Left lobe of liver (tissue), 2 donors: ENCODE measurements around the gene RGS17. TPM values are rescaled to one million over a fixed set of nuclear protein-coding genes. Genes with fewer than 3 reads are reported as not detected.
"Not testable (repeated sequence)": the region's sequence is repeated elsewhere in the genome, so short reads cannot be mapped to it uniquely, and the experiment has no call there.

Experiments used
- ATAC-seq: fragments of 200-7000 bp; cut with Tn5 transposase; one replicate; pipeline ENCODE4 v1.9.1; 2020; ENCODE audit warnings: mild to moderate bottlenecking, moderate library complexity
- DNase-seq: peaks from one replicate; pipeline ENCODE4 v3.0.0-alpha.2; 2020; ENCODE audit warnings: low spot score
- total RNA-seq: library from RNA; stranded (reverse); gene quantifications from one replicate; pipeline ENCODE4 v1.2.1, GENCODE V29; 2021
- donor health status: DM: no; HTN: no; CAD: no; lungs with moderate emphysema.
- donor health status: DM: no; HTN: yes; CAD: no.

RGS17 gene, protein sequence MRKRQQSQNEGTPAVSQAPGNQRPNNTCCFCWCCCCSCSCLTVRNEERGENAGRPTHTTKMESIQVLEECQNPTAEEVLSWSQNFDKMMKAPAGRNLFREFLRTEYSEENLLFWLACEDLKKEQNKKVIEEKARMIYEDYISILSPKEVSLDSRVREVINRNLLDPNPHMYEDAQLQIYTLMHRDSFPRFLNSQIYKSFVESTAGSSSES
- not detected for total RNA-seq

DNA sequence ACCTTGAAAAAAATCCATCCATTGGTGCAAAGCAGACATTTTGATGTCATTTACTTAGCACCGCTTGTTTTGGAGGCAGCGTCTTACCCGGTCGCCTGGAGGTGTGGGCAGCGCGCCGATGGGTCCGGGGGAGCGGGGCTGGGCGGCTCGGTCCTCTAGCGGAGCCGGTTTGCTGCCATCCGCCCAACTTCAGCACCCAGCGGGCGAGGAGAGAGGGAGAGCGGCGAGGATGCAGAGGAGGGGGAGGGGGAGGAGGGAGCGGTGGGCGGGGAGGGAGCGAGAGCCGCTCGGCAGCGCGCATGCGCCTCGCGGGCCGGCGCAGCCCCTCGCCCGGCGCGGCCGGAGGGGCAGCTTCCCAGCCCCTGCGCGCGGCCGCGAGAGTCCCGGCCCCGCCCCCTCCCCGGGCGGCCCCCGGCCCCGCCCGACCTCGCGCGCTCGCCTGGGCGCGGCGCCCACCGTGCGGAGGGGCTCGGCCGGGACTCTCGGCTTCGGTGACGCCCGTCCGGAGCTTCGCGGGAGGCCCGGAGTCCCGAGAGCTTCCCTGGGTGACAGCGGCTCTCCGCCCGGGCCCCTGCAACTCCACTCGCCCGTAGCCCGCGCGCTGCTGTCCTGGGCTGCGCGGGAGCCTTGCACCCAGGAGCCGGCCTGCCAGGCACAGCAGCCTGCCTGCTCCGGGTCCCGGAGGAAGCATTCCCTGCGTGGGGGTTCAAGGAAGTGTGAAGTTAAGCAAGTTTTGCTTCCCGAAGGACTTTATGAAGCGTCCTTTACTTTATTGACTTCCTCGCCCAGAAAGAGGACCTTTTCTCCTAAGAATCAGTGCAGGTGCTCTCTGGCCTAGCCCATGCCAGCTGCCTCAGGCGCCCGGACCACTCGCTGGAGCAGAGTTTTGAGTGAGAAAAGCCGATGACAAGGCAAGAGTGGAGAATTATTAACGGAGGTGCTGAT, at the start of gene RGS17:
TSS of gene RGS17 (minus strand) at position 246 of the 945 bp plus-strand sequence. CDS start 87,264 bp downstream, outside the sequence.
- DNase-seq: no peak
- peak; percentile 53 for ATAC-seq

DNA sequence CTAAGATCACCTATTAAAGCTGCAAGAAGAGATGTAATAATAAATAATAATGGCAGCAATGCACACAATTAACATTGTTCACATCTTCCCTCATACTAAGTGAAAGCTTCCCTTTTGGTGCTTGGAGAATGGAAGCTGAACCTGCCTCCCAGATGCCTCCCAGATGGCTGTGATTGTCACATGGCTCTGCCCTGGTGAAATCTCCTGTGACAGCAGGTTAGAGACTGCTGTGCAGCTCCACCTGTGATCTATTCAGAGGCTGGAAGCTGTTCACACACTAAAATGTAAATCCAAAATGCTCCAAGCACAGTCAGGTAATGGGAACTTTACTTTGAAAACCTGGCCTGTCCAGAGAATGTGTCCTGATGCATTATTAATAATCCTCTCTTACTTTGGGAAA, 41.7 kb upstream of the RGS17 start:
- DNase-seq (no peak), ATAC-seq (no peak)

DNA sequence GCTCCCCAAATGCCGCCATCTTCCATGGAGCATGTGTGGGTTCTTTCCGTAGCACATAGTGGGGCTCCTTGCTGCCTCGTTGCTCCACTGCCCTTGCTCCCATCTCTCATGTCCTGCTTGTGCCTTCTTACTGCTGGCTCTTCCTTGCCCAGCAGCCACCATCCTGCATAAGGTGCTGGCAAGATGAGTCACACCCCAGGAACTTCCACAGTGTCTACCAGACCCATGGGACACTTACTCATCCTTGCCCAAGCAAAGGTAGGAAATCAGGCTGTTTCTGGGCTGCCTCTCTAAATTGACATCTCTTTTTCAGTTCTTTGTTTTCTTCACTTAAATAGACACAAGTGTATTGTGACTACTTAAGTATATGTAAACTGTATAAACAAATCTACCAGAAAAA, 39.4 kb upstream of the RGS17 start:
- DNase-seq: no peak
- no peak for ATAC-seq

DNA sequence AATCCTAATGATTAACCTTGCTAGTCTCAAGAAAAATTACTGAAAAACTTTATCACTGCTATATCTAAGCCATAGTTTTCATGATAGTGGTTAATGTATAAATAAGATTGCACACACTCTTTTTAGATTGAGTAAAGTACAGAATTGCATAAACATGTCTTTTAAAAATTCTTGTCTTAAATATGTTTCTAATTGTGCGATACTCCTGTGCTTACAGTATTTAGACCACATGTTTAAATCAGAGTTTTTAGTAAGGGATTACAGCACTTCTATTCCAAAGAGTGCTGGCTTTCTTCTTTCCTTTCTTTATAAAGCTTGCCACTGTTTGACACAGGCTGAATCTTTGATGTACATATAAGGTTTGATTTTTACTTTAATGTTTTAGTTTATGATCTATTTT, 36.8 kb upstream of the RGS17 start:
- no peak for ATAC-seq
- no peak for DNase-seq

DNA sequence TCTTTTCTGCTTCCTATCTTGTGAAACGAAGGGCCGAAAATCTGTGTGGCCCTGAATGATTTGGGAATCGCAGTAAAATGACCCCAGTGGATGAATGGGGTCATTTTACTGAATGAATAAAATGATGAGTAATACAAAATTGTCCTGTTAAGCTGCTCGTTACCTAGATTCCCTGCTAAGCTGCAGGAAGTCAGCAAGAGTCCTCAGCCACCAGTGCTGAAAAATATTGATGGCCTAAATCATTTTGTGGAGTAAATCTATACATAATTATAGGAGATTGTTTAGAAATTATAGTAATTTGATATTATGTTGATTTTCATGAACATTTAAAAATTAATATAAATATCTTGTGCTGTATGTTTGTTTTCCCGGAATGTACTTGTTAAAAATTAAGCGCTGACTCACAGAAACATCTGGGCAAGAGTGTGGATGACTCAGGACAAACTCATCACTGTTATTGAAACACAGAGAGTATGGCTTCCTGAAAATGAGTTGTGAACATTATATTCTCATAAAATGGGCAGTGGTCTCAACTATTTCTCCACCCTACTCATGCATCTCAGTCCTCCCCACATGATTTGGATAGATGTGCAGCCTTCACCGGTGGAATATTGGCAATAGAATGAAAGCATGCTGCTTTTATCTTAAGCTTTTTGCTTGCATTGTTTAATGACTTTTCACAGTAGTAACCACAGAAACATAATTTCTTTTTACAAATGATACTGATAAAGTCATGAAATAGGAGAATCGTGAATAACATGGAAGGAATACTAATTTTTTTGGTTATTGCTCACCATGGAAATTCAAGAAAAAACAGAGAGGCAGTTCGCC, 36.2 kb upstream of the RGS17 start:
- no peak for ATAC-seq

DNA sequence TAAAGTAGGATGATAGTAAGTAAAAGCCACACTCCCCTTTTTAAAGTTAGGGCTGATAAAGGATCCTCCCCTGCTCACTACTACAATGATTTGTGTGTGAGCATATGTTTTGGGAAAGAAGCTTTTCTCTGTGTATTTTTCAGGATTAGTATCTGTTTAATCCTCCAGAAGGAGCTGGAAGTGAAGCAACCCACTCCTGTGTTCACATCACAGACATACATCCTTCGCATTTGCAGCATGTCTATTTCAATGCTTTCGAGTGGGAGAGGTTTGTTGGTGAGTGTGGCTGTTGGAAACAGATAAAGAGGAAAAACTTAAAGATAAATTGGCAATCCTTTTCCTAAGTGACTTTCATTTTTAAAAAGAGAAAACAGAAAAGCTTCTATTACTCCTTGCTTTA, 31.6 kb upstream of the RGS17 start:
- ATAC-seq (no peak), DNase-seq (no peak)

More for the DNA sequence above, 36.2 kb upstream of the RGS17 start:
- no peak for DNase-seq

DNA sequence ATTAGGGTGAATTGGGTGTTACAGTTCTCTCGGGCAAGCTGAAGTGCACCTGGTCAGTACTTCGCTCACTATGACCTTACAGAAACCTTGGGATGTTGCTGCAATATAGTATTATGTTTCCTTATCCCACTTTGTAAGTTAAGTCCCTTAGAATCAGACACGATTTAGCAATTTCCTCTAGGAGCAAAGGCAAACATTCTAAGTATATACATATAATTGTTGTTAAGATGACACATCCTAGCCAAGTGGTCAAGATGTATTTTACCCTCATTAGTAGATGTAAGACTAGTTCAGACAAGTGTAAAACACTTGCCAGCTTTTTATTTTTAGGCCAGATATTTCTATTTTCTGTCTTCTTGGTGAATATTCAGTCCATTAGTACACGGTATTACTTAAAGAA, 31.1 kb upstream of the RGS17 start:
- DNase-seq (no peak), ATAC-seq (no peak)

DNA sequence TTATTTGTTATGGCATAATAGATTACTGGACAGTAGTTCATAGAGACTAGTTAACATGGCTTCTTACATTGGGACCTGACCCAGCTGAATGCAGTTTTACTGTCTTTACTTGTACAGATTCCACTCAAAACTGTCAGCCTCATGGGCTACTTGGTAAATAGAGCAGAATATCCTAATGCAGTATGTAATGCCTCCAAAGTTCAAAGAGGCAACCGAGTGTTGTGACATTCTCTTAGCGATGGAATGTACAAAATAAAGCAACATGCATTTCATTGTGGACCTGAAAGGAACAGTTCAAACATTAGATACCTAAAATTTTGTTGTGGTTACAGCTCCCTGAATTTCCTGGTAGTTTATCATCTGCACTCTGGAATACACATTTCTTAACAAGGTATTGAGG, 29.1 kb upstream of the RGS17 start:
- DNase-seq: no peak
- no peak for ATAC-seq

DNA sequence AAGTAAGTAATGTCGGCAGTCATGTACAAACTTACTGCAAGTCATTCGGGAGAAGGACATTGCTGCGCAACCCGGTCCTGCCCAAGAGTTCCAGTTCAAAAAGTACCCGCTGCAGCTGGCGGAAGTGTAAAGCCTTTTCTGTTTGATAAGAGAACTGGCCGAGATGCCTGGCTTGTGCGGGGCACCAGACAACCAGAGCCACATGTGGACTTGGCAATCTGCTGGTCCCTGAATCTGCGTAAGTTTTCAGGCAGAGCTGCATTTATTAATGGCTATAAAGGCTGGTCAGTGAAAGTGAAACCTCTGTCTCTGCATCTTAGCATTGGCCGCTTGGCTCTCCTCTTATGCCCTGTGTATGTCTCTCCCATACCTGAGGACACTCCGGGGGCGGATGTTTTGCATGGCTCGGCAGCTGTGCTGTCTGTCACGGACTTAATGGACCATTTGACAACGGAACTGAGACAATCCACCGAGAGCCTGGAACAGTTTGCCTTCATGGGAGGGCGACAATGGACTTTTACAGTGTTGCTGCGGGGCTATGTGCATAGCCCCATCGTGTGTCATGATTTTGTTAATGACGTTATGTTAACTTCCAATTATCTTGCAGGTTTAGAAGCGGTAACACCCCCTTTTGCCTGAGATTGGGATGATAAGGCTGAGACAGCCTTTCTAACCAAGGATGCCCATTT, 19.8 kb upstream of the RGS17 start:
- DNase-seq (no peak), ATAC-seq (no peak)

DNA sequence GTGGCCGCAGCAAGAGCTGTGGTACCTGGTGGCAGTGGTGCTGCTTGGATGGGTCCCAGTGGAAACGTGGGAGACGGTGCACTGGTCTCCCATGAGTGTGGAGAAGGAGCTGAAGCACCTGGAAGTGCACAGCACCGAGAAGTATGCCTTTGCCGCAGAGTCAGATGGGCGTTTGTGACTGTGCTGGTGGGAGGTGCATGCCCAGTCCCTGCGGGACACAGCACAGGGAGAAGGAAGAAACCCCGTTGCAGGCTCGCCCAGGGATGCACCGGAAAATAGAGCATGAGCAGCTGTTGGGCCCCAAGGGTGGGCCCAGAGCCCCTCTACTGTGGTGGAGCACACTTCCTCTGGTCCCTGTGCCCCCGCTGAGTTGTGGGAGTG, 19.3 kb upstream of the RGS17 start:
- ATAC-seq (no peak), DNase-seq (no peak)

DNA sequence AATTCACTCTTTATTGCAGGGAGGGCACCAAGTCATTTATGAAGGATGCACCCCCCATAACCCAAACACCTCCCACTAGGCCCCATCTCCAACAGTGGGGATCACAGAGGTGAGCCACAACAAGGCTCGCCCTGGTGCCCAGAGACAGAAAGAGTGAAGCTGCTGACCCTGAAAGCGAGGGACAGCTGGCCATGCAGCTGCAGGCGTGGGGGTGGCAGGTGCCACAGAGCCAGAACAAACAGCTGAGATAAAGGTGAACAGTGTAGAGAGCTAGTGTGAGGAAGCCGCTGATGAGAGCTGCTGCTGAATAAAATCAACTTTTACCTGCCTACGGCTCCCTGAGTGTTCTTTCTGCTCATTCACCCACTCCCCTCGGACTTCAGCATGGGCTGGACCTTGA, 18.8 kb upstream of the RGS17 start:
- DNase-seq (no peak), ATAC-seq (no peak)

DNA sequence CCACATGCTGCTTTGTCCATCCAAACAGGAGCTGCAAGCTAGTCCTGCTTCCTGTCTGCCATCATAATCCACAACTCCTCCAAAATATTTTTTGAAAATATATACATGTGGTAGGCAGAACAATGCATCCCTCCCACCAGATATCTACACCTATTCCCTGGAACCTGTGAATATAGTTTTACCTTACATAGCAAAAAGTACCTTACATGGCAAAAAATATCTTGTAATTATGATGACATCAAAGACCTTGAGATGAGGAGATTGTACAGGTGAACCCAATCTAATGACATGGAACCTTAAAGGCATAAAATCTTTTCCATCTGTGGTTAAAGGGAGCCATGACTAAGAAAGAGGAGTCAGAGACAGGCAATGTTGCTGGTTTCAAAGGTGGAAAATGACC, 15.3 kb upstream of the RGS17 start:
- ATAC-seq: no peak

DNA sequence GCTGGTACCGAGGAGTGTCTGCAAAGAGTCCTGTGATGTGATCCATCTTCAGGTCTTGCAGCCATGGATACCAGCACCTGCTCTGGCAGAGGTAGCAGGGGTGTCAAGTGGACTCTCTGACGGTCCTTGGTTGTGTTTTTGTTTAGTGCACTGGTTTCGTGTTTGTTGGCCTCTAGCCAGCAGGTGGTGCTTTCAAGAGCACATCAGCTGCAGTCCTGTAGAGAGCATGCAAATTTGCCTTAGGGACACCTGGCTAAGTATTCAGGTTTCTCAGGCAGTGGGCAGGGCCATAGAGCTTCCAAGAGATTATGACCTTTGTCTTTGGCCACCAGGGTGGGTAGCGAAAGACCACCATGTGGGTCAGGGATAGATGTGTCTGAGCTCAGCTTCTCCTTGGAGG, 14.5 kb upstream of the RGS17 start:
- no peak for ATAC-seq
- no peak for DNase-seq

More for the DNA sequence above, 15.3 kb upstream of the RGS17 start:
- no peak for DNase-seq

DNA sequence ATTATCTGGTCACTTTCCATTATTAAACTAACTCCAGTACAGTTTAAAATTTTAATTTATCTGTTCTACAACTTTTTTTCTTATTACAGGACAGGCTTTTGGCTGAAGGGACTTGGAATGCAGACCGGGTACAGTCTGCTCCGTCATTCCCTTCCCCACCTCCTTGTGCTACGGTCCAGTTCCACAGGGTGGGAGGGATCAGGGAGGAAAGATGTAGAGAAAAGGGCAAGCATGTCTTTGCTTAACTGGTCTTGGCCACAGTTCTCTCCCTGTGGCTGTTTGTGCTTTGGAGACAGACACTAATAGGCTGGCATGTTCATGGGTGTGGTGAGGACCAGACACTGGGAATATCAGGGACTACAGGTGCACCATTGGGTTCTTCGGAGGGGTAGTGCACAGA, 12.1 kb upstream of the RGS17 start:
- ATAC-seq (no peak), DNase-seq (no peak)

DNA sequence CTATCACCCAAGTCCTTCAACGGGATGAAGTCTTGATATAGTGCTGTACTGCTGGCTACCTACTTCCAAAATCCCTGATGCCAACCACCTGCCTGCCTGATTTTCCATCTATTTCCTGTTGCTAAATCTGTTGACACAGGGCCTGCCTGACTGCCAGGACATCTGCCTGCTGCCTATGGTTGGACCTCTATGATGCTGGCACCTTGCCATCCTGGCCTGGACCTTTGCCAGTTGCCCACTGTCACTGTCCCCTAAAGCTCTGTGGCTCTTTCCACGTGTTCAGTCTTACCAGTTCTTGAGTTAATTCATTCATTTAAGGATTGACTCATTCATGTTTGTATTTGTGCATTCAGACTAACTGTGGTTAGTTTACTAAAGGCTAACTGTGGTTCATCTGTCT, 9.2 kb upstream of the RGS17 start:
- no peak for DNase-seq
- ATAC-seq: no peak

DNA sequence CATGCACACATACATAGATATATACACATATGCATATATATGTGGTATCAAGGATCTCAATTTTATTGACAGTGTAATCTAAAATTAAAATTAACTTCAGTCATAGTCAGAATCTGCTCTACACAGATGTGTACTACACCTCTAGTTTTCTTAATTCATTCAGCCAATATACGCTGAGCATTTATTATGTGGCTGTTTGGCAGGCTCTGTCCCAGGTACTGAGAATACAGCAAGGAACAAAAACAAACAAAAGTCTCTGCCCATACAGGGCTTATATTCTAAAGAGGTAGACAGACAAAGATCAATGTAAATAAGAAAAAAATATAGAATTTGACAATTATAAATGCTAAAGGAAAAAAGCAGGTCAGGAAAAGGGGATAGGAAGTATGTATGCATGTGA, 7.8 kb upstream of the RGS17 start:
- ATAC-seq (no peak), DNase-seq (no peak)

DNA sequence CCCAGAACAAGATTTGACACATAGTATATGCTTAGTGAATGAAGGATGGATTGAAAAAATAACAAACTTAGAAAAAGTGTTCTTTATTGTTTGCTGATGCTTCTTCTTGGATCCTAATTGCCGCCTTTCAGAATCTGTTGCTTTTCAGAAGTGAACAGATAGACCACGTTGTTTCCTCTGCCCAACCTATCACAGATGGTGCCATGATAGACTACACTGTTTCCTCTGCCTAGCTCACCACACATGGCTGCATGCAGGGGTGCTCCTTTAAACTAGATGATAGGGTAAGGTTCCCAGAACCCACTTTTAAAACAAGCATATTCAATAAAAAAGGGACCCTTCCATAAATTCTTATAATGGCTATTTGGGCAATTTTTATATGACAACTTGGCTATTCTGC, 4.6 kb upstream of the RGS17 start:
- DNase-seq (no peak), ATAC-seq (no peak)

DNA sequence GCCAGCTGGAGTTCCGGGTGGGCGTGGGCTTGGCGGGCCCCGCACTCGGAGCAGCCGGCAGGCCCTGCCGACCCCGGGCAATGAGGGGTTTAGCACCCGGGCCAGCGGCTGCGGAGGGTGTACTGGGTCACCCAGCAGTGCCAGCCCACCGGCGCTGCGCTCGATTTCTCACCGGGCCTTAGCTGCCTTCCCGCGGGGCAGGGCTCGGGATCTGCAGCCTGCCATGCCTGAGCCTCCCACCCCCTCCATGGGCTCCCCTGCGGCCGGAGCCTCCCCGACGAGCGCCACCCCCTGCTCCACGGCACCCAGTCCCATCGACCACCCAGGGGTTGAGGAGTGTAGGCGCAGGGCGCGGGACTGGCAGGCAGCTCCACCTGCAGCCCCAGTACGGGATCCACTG, 2.6 kb upstream of the RGS17 start:
- not testable (repeated sequence) for DNase-seq, ATAC-seq

DNA sequence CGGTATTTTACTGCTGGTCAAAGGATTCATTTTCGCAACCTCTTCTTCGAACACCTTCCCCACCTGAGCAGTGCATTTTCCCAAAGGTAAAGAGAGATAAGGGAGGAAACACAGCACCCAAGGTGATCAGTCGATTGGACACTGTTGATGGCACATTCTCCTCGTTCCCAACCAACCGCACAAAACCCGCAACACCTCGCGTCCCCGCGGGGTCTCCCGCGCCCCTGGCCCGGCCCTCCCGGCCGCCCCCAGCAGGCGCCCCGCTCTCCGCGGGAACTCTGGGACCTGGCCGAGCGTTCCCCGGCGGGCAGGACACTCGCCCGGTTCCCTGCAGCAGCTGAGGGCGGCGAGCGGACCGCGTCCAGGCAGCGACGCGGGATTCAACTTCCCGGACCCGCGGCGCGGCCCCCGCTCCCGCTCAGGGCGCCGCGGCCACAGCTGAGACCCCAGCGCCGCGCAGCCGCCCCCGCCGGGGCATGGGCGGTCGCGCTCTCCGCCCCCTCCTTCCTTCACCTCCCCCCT, 506 bp downstream of the RGS17 start:
- no peak for DNase-seq
- ATAC-seq: no peak

DNA sequence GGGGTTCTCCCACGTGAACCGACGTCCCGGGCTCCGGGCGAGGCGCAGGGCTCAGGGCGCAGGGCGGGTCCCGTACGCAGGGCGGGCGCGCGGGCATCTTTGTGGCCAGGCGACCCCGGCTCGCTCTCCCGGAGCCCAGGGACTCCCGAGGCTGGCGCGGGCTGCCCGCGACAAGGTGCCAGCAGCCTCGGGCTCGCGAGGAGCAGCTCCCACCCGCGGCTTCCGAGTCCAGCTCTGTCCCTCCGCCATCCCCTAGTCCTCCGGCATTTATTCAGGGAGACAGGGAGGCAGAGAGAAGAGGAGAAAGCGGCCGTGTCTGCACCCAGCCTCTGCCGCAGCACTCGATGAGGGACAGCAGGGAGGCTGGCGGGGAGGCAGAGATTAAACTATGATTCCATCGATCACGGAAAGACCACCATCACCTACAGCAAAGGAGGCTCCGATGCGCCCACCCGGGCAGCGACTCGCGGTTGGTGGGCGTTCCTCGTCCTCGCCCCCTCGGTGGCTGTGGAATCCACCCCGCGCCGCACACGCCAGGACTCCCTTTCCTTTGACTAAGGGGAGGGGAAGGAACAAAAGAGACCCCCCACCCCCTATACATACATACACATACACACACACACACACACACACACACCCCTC, 1.1 kb downstream of the RGS17 start:
- DNase-seq (no peak), ATAC-seq (no peak)
